ENCODE results near the gene MRTFB.

DNA sequence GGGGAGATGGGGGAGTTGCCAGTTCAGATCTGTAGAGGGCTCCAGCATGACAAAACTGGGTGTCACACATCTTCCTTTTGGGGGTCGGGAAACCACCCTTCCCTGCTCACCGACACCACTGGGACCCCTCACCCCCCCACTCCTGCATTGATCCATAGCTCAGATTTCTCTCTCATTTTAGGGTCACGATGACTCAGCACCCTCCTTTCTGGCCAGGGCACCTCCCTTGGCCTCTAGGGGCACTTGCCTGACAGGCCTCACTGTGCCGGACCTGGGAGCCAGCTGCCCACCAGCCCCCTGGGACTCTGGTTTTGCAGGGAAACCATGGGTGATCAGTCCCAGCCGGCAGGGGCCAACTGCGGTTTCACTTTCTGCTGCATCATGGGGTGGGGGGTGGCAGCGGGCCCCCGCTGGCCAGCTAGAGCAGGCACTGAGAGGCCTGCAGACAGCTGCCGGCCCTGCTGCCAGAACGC lies 239.4 kb downstream of the MRTFB start:
- TF ChIP-seq CTCF (IDR thresholded peaks at IDR 0.05) (no peak), POLR2A (IDR thresholded peaks at IDR 0.05) (no peak), EP300 (IDR thresholded peaks at IDR 0.05) (no peak)
